ENCODE data around the gene FAM234B. TPM values are rescaled to one million over a fixed set of nuclear protein-coding genes. Genes with fewer than 3 reads are reported as not detected.

FAM234B gene
- total RNA-seq, 1 experiment from 2014 or later = 20.8 TPM

GRCh38 chr12:13042666-13043230, 1.4 kb upstream of the FAM234B start:
- no peak overlapping the region for H3K23ac ChIP-seq (ENCODE audit: insufficient read length, low read depth, low read length)
- no peaks in the 10 kb centered on the region; the same call in 1 of the 2 replicates for H3K4me1 ChIP-seq (ENCODE audit: insufficient read depth, low read length)
- H2AFZ ChIP-seq (ENCODE audit: low read length) = no peak overlapping the region
- no peak overlapping the region for H3K9ac ChIP-seq (ENCODE audit: extremely low read depth, insufficient read length, low read length)
- H3K79me2 ChIP-seq (ENCODE audit: insufficient read depth, low read length) = no peaks in the 10 kb centered on the region
- Mint-ChIP-seq H3K36me3 (ENCODE audit: insufficient read depth in 1 of 3, low read depth in 3 of 3) (no peaks in the 10 kb centered on the region; a peak in 1 of 7 replicates), H3K9me3 (no peaks in the 10 kb centered on the region), H3K27me3 (ENCODE audit: low read depth) (peaks cover 15% of the 10 kb centered on the region), H3K27ac (no peak overlapping the region; a peak in 1 of 7 replicates), H3K4me3 (no peak overlapping the region; a peak in 1 of 5 replicates), H3K4me1 (peaks cover 31 to 44% of the 10 kb centered on the region in 2 experiments)
- no peaks in the 10 kb centered on the region for H4K20me1 ChIP-seq (ENCODE audit: control insufficient read depth, insufficient read depth, insufficient read length)
- H2BK120ac ChIP-seq (ENCODE audit: low read depth, low read length, poor library complexity, severe bottlenecking) = no peak overlapping the region
- no peak overlapping the region for H3K4me2 ChIP-seq (ENCODE audit: insufficient read depth, insufficient read length, low read length)
- TF ChIP-seq CTCF (conservative IDR thresholded peaks at IDR 0.05) = no peak
- H3K27me3 ChIP-seq (ENCODE audit: insufficient read depth, low read length) = no peaks in the 10 kb centered on the region
- H2BK5ac ChIP-seq (ENCODE audit: insufficient read length, low read length) = no peak overlapping the region
- no peak overlapping the region for H3K4ac ChIP-seq (ENCODE audit: low read depth, low read length)
- H2AK5ac ChIP-seq (ENCODE audit: insufficient read length, low read length) = no peak overlapping the region
- H2BK15ac ChIP-seq (ENCODE audit: low read depth, low read length) = no peak overlapping the region
- no peak overlapping the region for H3K18ac ChIP-seq (ENCODE audit: insufficient read length, low read depth, low read length)
- H4K91ac ChIP-seq (ENCODE audit: insufficient read length, low read depth, low read length) = no peak overlapping the region
- no peak overlapping the region for H2BK20ac ChIP-seq (ENCODE audit: low read depth, low read length, poor library complexity, severe bottlenecking)
- WGBS (ENCODE audit: extremely low coverage, insufficient read length, low lambda C conversion rate) = no CpG with 5 or more reads among the region's 4 CpGs
- no peak overlapping the region for H3T11ph ChIP-seq (ENCODE audit: low read length)
- no peak overlapping the region for H3K56ac ChIP-seq (ENCODE audit: insufficient read length, low read depth, low read length)
- H4K5ac ChIP-seq (ENCODE audit: insufficient read length, low read depth, low read length) = no peak overlapping the region
- no peaks in the 10 kb centered on the region for H3K79me1 ChIP-seq (ENCODE audit: insufficient read depth, low read depth, low read length, poor library complexity, severe bottlenecking)
- H3K27ac ChIP-seq (ENCODE audit: insufficient read length, low read depth, low read length) = no peak overlapping the region
- peaks cover 3% of the 10 kb centered on the region for H3K23me2 ChIP-seq (ENCODE audit: insufficient read length, low read depth, low read length, poor library complexity, severe bottlenecking)
- no peak for DNase-seq
- no peaks in the 10 kb centered on the region for H3K9me3 ChIP-seq (ENCODE audit: control insufficient read depth, low read depth, low read length)
- H3K14ac ChIP-seq (ENCODE audit: insufficient read depth, low read length) = no peak overlapping the region
- H2BK12ac ChIP-seq (ENCODE audit: insufficient read length, low read depth, low read length) = no peak overlapping the region
- no peak overlapping the region for H4K8ac ChIP-seq (replicated peaks; ENCODE audit: insufficient read length, low read depth, low read length)
